ENCODE data around the gene FRAT1. TPM values are rescaled to one million over a fixed set of nuclear protein-coding genes. Genes with fewer than 3 reads are reported as not detected.

Gene FRAT1
- total and polyA plus RNA-seq, 2 of the 13 experiments (the other 11 are each of a cell fraction or from before 2014, with no cell fraction given): 1.7 to 2.3 TPM

DNA sequence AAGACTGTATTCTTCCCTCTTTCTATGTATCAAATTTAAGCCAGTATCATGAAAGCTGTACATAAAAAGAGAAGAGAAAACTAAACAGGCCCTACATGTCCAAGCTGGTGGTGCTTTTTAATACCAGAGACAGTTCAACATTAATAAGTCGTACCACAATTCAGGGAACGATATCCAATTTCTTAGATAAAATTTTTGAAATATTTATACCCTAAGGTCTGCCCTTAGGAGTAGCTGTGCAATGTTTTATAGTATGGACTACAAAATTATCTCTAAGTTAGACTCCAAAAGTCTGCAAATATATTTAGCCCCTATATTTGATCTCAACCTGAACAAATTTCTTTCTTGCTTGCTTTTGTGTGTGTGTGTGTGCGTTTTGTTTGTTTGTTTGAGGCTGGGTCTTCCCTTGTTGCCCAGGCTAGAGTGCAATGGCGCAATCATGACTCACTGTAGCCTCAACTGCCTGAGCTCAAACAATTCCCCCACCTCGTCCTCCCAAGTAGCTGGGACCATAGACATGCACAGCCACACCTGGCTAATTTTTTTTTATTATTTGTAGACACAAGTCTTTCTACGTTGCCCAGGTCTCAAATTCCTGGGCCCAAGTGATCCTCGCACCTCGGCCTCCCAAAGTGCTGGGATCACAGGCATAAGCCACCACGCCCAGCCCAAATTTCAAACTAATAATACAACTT, 39.8 kb upstream of the FRAT1 start (continued):
- TF ChIP-seq, protein P1, sequence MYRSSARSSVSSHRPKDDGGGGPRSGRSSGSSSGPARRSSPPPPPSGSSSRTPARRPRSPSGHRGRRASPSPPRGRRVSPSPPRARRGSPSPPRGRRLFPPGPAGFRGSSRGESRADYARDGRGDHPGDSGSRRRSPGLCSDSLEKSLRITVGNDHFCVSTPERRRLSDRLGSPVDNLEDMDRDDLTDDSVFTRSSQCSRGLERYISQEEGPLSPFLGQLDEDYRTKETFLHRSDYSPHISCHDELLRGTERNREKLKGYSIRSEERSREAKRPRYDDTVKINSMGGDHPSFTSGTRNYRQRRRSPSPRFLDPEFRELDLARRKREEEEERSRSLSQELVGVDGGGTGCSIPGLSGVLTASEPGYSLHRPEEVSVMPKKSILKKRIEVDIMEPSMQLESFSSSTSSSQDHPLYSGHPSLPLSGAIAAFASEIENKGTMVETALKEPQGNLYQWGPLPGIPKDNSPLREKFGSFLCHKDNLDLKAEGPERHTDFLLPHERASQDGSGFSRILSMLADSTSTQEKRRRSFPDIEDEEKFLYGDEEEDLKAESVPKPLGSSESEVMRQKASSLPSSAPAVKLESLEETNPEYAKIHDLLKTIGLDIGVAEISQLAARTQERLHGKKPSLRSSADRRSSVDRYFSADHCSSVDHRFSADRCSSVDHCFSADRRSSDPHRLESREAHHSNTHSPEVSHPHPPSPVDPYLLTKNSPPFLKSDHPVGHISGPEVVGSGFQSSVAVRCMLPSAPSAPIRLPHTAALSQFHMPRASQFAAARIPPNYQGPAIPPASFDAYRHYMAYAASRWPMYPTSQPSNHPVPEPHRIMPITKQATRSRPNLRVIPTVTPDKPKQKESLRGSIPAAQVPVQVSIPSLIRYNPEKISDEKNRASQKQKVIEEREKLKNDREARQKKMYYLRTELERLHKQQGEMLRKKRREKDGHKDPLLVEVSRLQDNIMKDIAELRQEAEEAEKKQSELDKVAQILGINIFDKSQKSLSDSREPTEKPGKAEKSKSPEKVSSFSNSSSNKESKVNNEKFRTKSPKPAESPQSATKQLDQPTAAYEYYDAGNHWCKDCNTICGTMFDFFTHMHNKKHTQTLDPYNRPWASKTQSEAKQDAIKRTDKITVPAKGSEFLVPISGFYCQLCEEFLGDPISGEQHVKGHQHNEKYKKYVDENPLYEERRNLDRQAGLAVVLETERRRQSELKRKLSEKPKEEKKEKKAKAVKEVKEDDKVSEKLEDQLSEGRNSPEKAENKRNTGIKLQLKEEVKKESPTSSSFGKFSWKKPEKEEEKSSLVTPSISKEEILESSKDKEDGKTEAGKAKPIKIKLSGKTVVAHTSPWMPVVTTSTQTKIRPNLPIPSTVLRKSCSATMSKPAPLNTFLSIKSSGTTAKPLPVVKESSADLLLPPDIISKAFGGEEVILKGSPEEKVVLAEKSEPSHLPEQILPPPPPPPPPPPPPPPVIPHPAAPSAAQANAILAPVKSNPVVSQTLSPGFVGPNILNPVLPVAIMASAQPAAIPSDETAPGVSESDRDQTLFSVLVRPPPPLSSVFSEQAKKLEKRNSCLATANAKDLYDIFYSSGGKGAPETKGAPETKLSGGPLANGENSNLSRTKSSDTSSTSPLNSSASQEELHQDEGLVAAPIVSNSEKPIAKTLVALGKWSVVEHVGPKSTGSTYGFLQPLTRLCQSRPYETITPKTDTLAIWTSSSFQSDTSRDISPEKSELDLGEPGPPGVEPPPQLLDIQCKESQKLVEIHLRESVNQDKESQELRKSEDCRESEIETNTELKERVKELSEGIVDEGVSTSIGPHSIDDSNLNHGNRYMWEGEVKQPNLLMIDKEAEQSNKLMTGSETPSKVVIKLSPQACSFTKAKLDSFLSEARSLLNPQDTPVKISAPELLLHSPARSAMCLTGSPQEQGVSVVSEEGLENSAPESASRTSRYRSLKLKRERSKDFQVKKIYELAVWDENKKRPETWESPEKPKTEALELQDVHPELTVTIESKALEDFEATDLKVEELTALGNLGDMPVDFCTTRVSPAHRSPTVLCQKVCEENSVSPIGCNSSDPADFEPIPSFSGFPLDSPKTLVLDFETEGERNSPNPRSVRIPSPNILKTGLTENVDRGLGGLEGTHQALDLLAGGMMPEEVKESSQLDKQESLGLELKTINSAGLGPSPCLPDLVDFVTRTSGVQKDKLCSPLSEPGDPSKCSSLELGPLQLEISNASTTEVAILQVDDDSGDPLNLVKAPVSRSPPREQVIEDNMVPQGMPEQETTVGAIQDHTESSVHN (CRISPR knock-in tag; IDR thresholded peaks at IDR 0.05): no peak
- no peak for TF ChIP-seq ZNF761 (CRISPR knock-in tag; conservative IDR thresholded peaks at IDR 0.05)
- no peak for TF ChIP-seq ARNT2 (CRISPR knock-in tag; IDR thresholded peaks at IDR 0.05; ENCODE audit: low read depth)
- TF ChIP-seq ZNF460 (CRISPR knock-in tag; IDR thresholded peaks at IDR 0.05; ENCODE audit: borderline replicate concordance): peak; percentile 26; the same call in 1 of the 2 replicates
- TF ChIP-seq GABPA (IDR thresholded peaks at IDR 0.05; ENCODE audit: low read depth, low read length): no peak
- 0 out of 2 replicates have a peak, but pooled peaks have one; percentile 21 for TF ChIP-seq GABPA (CRISPR knock-in tag; IDR thresholded peaks at IDR 0.05; ENCODE audit: low read depth)
- TF ChIP-seq GMEB2 (CRISPR knock-in tag; IDR thresholded peaks at IDR 0.05; ENCODE audit: low read depth): no peak
- no peak for TF ChIP-seq IKZF1 (IDR thresholded peaks at IDR 0.05)
- TF ChIP-seq MAFG (CRISPR knock-in tag; IDR thresholded peaks at IDR 0.05): no peak
- TF ChIP-seq NRL (CRISPR knock-in tag; IDR thresholded peaks at IDR 0.05; ENCODE audit: borderline replicate concordance): no peak
- TF ChIP-seq, protein P2, sequence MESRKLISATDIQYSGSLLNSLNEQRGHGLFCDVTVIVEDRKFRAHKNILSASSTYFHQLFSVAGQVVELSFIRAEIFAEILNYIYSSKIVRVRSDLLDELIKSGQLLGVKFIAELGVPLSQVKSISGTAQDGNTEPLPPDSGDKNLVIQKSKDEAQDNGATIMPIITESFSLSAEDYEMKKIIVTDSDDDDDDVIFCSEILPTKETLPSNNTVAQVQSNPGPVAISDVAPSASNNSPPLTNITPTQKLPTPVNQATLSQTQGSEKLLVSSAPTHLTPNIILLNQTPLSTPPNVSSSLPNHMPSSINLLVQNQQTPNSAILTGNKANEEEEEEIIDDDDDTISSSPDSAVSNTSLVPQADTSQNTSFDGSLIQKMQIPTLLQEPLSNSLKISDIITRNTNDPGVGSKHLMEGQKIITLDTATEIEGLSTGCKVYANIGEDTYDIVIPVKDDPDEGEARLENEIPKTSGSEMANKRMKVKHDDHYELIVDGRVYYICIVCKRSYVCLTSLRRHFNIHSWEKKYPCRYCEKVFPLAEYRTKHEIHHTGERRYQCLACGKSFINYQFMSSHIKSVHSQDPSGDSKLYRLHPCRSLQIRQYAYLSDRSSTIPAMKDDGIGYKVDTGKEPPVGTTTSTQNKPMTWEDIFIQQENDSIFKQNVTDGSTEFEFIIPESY (CRISPR knock-in tag; IDR thresholded peaks at IDR 0.05): 0 out of 2 replicates have a peak, but pooled peaks have one; percentile 15
- TF ChIP-seq SRSF1 (optimal IDR thresholded peaks at IDR 0.05; ENCODE audit: low read depth, low read length): no peak
- no peak for TF ChIP-seq KAT2B (IDR thresholded peaks at IDR 0.05; ENCODE audit: borderline replicate concordance, low read depth, low read length)
- no peak for TF ChIP-seq CC2D1A (CRISPR knock-in tag; IDR thresholded peaks at IDR 0.05)
- TF ChIP-seq, protein P3, sequence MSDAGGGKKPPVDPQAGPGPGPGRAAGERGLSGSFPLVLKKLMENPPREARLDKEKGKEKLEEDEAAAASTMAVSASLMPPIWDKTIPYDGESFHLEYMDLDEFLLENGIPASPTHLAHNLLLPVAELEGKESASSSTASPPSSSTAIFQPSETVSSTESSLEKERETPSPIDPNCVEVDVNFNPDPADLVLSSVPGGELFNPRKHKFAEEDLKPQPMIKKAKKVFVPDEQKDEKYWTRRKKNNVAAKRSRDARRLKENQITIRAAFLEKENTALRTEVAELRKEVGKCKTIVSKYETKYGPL (CRISPR knock-in tag; IDR thresholded peaks at IDR 0.05): no peak
- TF ChIP-seq ZNF670 (CRISPR knock-in tag; IDR thresholded peaks at IDR 0.05; ENCODE audit: borderline replicate concordance): no peak
- TF ChIP-seq KMT2B (CRISPR knock-in tag; IDR thresholded peaks at IDR 0.05): no peak
- TF ChIP-seq PLRG1 (conservative IDR thresholded peaks at IDR 0.05): no peak

Measured in HepG2 (cell line).